ENCODE measurements around the gene FNIP2.

Gene FNIP2

DNA sequence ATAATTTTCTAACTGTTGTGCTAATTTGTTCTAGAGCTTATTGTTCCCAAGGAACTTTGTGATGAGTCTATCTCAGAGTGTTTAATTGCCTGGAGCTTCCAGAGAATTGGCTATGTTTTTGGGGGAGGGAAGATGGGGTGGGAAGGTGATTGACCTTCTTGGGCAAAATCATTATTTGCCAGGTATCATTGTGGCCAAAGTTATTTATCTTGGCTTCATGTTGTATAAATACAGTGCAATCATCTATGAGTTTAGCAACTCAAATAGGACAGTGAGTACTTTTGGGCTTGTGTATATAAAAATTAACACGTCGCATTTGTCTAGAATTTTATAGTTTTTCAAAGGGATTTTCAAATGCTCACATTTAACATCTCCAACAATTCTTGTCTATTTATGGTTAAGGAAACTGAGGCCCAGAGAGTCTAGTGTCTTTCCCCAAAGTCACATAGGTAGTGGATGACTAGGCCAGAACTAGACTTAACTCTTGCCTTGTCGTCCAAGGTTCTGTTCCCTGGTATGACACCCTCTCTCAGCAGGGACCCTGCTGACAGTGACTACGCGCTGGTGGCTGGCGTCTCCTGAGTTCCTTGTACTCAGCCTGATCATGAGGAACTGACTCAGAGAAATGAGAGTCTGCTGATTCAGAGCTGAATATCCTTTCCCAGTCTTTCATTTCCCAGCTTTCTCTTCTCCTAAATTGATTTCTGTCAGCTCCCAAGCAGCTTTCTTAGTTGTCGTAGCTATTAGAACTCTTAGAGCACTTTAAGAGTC lies 27.7 kb downstream of the FNIP2 start:
- Histone ChIP-seq H3K27ac (peak overlapping the region; percentile 61), H3K27me3 (replicated peaks) (no peaks in the 10 kb centered on the region), H3K36me3 (replicated peaks) (no peaks in the 10 kb centered on the region), H3K4me3 (ENCODE audit: low read depth, low read length) (no peak overlapping the region)
- DNase-seq = peak; percentile 65
- TF ChIP-seq, protein P1, sequence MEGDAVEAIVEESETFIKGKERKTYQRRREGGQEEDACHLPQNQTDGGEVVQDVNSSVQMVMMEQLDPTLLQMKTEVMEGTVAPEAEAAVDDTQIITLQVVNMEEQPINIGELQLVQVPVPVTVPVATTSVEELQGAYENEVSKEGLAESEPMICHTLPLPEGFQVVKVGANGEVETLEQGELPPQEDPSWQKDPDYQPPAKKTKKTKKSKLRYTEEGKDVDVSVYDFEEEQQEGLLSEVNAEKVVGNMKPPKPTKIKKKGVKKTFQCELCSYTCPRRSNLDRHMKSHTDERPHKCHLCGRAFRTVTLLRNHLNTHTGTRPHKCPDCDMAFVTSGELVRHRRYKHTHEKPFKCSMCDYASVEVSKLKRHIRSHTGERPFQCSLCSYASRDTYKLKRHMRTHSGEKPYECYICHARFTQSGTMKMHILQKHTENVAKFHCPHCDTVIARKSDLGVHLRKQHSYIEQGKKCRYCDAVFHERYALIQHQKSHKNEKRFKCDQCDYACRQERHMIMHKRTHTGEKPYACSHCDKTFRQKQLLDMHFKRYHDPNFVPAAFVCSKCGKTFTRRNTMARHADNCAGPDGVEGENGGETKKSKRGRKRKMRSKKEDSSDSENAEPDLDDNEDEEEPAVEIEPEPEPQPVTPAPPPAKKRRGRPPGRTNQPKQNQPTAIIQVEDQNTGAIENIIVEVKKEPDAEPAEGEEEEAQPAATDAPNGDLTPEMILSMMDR (IDR thresholded peaks at IDR 0.05; ENCODE audit: low read depth, low read length, missing control alignments) = no peak
- in situ Hi-C loops (cut with HindIII; ENCODE audit: low pct_ligation_motif_present, low sequenced_read_pairs) = no loop called here

- Histone ChIP-seq H3K4me3 (ENCODE audit: low read depth, low read length) (no peak overlapping the region), H3K36me3 (replicated peaks) (no peaks in the 10 kb centered on the region), H3K27ac (no peak overlapping the region), H3K27me3 (replicated peaks) (no peaks in the 10 kb centered on the region)
- in situ Hi-C loops (cut with HindIII; ENCODE audit: low pct_ligation_motif_present, low sequenced_read_pairs) = no loop called here
- TF ChIP-seq, protein P1 (IDR thresholded peaks at IDR 0.05; ENCODE audit: low read depth, low read length, missing control alignments) = no peak
- no peak for DNase-seq
Observed at GRCh38 chr4:158798062-158798461, 29.2 kb downstream of the FNIP2 start.

- H3K27me3 ChIP-seq (replicated peaks) = no peaks in the 10 kb centered on the region
- in situ Hi-C loops (cut with HindIII; ENCODE audit: low pct_ligation_motif_present, low sequenced_read_pairs) = no loop called here
- H3K27ac ChIP-seq = no peak overlapping the region
- no peak for DNase-seq
- no peaks in the 10 kb centered on the region for H3K36me3 ChIP-seq (replicated peaks)
- TF ChIP-seq, protein P1 (IDR thresholded peaks at IDR 0.05; ENCODE audit: low read depth, low read length, missing control alignments) = no peak
- H3K4me3 ChIP-seq (ENCODE audit: low read depth, low read length) = no peak overlapping the region
Observed at GRCh38 chr4:158799013-158799770, 30.4 kb downstream of the FNIP2 start.

- TF ChIP-seq, protein P1 (IDR thresholded peaks at IDR 0.05; ENCODE audit: low read depth, low read length, missing control alignments) = no peak
- in situ Hi-C loops (cut with HindIII; ENCODE audit: low pct_ligation_motif_present, low sequenced_read_pairs) = no loop called here
- Histone ChIP-seq H3K4me3 (ENCODE audit: low read depth, low read length) (no peak overlapping the region), H3K27me3 (replicated peaks) (no peaks in the 10 kb centered on the region), H3K27ac (no peak overlapping the region), H3K36me3 (replicated peaks) (no peaks in the 10 kb centered on the region)
- DNase-seq = no peak
Observed at GRCh38 chr4:158799856-158800255, 31.0 kb downstream of the FNIP2 start.

DNA sequence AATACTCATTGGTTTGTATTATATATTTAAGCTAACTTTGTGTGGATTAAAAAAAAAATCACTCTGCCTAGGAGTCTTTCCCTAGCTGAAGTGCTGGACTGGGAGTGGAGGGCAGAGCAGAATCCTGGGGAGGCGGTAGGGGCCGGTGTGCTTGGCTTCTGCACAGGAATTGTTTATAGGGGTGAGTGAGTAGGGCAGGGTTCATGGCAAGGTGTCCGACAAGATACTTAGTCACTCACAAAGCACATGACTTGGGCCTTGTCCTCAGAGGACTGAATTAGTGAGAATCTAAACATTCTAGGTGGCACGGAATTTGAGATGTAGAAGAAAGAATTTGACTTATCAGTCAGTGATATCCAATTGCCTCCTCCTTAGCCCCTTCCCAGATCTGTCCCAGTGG lies 32.2 kb downstream of the FNIP2 start:
- TF ChIP-seq, protein P1 (IDR thresholded peaks at IDR 0.05; ENCODE audit: low read depth, low read length, missing control alignments) = no peak
- DNase-seq = no peak
- Histone ChIP-seq H3K27me3 (replicated peaks) (no peaks in the 10 kb centered on the region), H3K27ac (no peak overlapping the region), H3K4me3 (ENCODE audit: low read depth, low read length) (no peak overlapping the region), H3K36me3 (replicated peaks) (no peaks in the 10 kb centered on the region)
- in situ Hi-C loops (cut with HindIII; ENCODE audit: low pct_ligation_motif_present, low sequenced_read_pairs) = no loop called here
